HG03103 (cell line): ENCODE measurements around the gene CYB561D1.

Experiments used
- ATAC-seq: cut with Tn5 transposase; IDR thresholded peaks from one replicate; pipeline ENCODE4 v1.9.1; 2021; ENCODE audit warnings: low read depth; ENCODE audit not compliant: unreplicated experiment

CYB561D1 gene

GRCh38 chr1:109543988-109544735 lies 50.3 kb downstream of the CYB561D1 start:
- ATAC-seq = no peak

GRCh38 chr1:109546311-109547109 lies 52.6 kb downstream of the CYB561D1 start:
- ATAC-seq = no peak

GRCh38 chr1:109547463-109548320 lies 53.8 kb downstream of the CYB561D1 start:
- no peak for ATAC-seq

GRCh38 chr1:109548321-109549267 lies 54.7 kb downstream of the CYB561D1 start, which contains the start of gene GNAI3:
Gene GNAI3 (plus strand): TSS chr1:109548615. CDS start chr1:109548721, 106 bp downstream.
- ATAC-seq = peak; percentile 86
